PFSK-1 (cell line): Measurements from ENCODE around the gene B3GNT9.

Source experiments
- FOXP2 ChIP-seq: optimal IDR thresholded peaks from 2 replicates; pipeline ENCODE3; 2011; ENCODE audit warnings: borderline replicate concordance, control low read depth, inconsistent platforms; ENCODE audit not compliant: insufficient read depth; ENCODE audit errors: extremely low read length, extremely low read depth
- POLR2AphosphoS5 ChIP-seq: IDR thresholded peaks from 2 replicates; pipeline ENCODE4 v1.6.1; 2012; ENCODE audit warnings: low read depth, mild to moderate bottlenecking, control low read depth, low read length, moderate library complexity
- REST ChIP-seq, 2 experiments: IDR thresholded peaks; 2 replicates each; pipeline versions ENCODE4 v1.6.1 to v1.8.0; 2011 to 2012; ENCODE audit warnings: low read depth in 2 of 2, low read length in 2 of 2, control low read depth in 1 of 2, inconsistent platforms in 1 of 2, mild to moderate bottlenecking in 1 of 2, moderate library complexity in 1 of 2; ENCODE audit not compliant: insufficient read depth in 1 of 2
- SIN3A ChIP-seq: IDR thresholded peaks from 2 replicates; pipeline ENCODE4 v1.6.1; 2012; ENCODE audit warnings: mild to moderate bottlenecking, low read length, moderate library complexity, borderline replicate concordance; ENCODE audit not compliant: insufficient read depth
- TAF1 ChIP-seq: IDR thresholded peaks from 2 replicates; pipeline ENCODE4 v1.6.1; 2012; ENCODE audit warnings: low read length, control low read depth, borderline replicate concordance; ENCODE audit not compliant: insufficient read depth

B3GNT9 gene

GRCh38 chr16:67198238-67198734 is 47.5 kb upstream of the B3GNT9 start:
- TF ChIP-seq POLR2AphosphoS5 (no peak), REST (IDR thresholded peaks at IDR 0.05; ENCODE audit: insufficient read depth in 1 of 2, low read depth in 2 of 2, low read length in 2 of 2) (no peak), TAF1 (no peak), FOXP2 (no peak), SIN3A (no peak)

GRCh38 chr16:67197704-67198103 is 46.9 kb upstream of the B3GNT9 start:
- no peak for TF ChIP-seq SIN3A
- no peak for TF ChIP-seq REST (IDR thresholded peaks at IDR 0.05; ENCODE audit: insufficient read depth in 1 of 2, low read depth in 2 of 2, low read length in 2 of 2)
- TF ChIP-seq FOXP2, result no peak
- TF ChIP-seq TAF1, result no peak
- TF ChIP-seq POLR2AphosphoS5, result no peak

- TF ChIP-seq FOXP2 (no peak), SIN3A (no peak), TAF1 (no peak), REST (IDR thresholded peaks at IDR 0.05; ENCODE audit: insufficient read depth in 1 of 2, low read depth in 2 of 2, low read length in 2 of 2) (no peak), POLR2AphosphoS5 (no peak)
These were observed 46.1 kb upstream of the B3GNT9 start for GRCh38 chr16:67196881-67197280.

DNA sequence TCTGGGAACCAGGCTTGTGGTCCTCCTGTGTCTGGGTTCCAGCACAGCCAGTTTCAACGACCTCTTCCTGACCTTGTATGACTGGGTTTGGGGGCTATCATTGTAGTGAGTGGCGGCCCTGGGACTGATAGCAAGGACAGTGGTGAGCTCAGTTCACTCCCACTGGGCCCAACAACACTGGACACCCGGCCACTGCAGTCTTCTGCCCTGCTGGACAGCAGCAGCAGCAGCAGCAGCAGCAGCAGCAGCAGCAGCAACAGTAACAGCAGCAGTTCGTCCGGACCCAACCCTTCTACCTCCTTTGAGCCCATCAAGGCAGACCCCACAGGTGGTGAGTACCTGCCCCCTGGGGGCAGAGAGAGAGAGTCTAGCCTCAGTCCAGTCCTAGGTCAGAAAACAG is 44.9 kb upstream of the B3GNT9 start:
- TF ChIP-seq TAF1, result no peak
- no peak for TF ChIP-seq FOXP2
- TF ChIP-seq POLR2AphosphoS5, result no peak
- TF ChIP-seq REST (IDR thresholded peaks at IDR 0.05; ENCODE audit: insufficient read depth in 1 of 2, low read depth in 2 of 2, low read length in 2 of 2), result no peak
- TF ChIP-seq SIN3A, result no peak

GRCh38 chr16:67194260-67194659 is 43.5 kb upstream of the B3GNT9 start:
- TF ChIP-seq SIN3A (no peak), REST (IDR thresholded peaks at IDR 0.05; ENCODE audit: insufficient read depth in 1 of 2, low read depth in 2 of 2, low read length in 2 of 2) (no peak), TAF1 (no peak), FOXP2 (no peak), POLR2AphosphoS5 (no peak)
